HCT116 (cell line): ENCODE measurements around the gene GGACT. TPM values are rescaled to one million over a fixed set of nuclear protein-coding genes. Genes with fewer than 3 reads are reported as not detected.

Experiments
- ATAC-seq: fragments of 200-7000 bp; cut with Tn5 transposase; 2 replicates; pipeline ENCODE4 v1.9.1; 2020; ENCODE audit warnings: mild to moderate bottlenecking, moderate library complexity
- BruUV-seq: library from RNA; stranded (reverse); fragments of 400-500 nt; replicated peaks from 2 replicates; lab custom pipeline; 2021; lab: Mats Ljungman, UMichigan
- CTCF ChIA-PET: fragments of 300-600 bp; sonication (Branson Sonifier 250); formaldehyde crosslinking; loops from one replicate; lab custom pipeline; 2021; ENCODE audit warnings: antibody characterized with exemption; lab: Charles Lee
- POLR2A ChIA-PET: fragments of 300-600, 350-600 bp; sonication (Branson Sonifier 250); formaldehyde crosslinking; loops from one replicate; lab custom pipeline; 2021; ENCODE audit warnings: antibody characterized with exemption; lab: Charles Lee
- RAD21 ChIA-PET, 2 experiments: fragments of 300-600 bp; sonication (Branson Sonifier 250); formaldehyde crosslinking; loops; one replicate each; lab custom pipeline; 2023; ENCODE audit warnings: low total read pairs in 2 of 2; ENCODE audit not compliant: uncharacterized antibody in 2 of 2, unreplicated experiment in 2 of 2, low non-redundant PET in 1 of 2; lab: Charles Lee
- DNase-seq: peaks from one replicate; pipeline ENCODE4 v3.0.0-alpha.2; 2010; ENCODE audit warnings: low read depth, low spot score
- H2AFZ ChIP-seq: fragments of 200-600 bp; shearing (Covaris generic), sonication (generic); 2 replicates; pipeline ENCODE4 v1.6.1; 2017; ENCODE audit warnings: low read depth, mixed run types, mixed read lengths, antibody characterized with exemption, low read length; ENCODE audit not compliant: poor library complexity, severe bottlenecking
- H3K27ac ChIP-seq: 2 replicates; pipeline ENCODE4 v1.5.1; 2012; ENCODE audit warnings: low read depth, low read length
- H3K27me3 ChIP-seq: fragments of 200-600 bp; sonication (generic); 2 replicates; pipeline ENCODE4 v1.6.1; 2016; ENCODE audit warnings: mixed run types, low read length, mixed read lengths; ENCODE audit not compliant: insufficient read depth
- H3K36me3 ChIP-seq, 2 experiments: fragments of 200-500 bp in 1 of 2; fragments of 200-600 bp in 1 of 2; sonication (Bioruptor generic) in 1 of 2; sonication (generic) in 1 of 2; 2 replicates each; pipeline versions ENCODE4 v1.5.1 to v1.6.1; 2014 to 2016; ENCODE audit warnings: low read length in 2 of 2, inconsistent platforms in 1 of 2, mixed read lengths in 1 of 2, mixed run types in 1 of 2; ENCODE audit not compliant: insufficient read depth in 2 of 2, control insufficient read depth in 1 of 2
- H3K4me1 ChIP-seq, 2 experiments: fragments of 200-600 bp in 1 of 2; sonication (generic) in 1 of 2; 2 replicates each; pipeline versions ENCODE4 v1.5.1 to v1.6.1; 2012 to 2017; ENCODE audit warnings: low read length in 2 of 2, inconsistent platforms in 1 of 2, mild to moderate bottlenecking in 1 of 2, mixed read lengths in 1 of 2, mixed run types in 1 of 2, moderate library complexity in 1 of 2; ENCODE audit not compliant: insufficient read depth in 2 of 2, control insufficient read depth in 1 of 2
- H3K4me2 ChIP-seq: fragments of 200-600 bp; sonication (generic); 2 replicates; pipeline ENCODE4 v1.6.1; 2017; ENCODE audit warnings: mixed run types, low read length, mixed read lengths
- H3K4me3 ChIP-seq, 2 experiments: fragments of 200-600 bp in 1 of 2; sonication (generic) in 1 of 2; replicated peaks in 1 of 2; 2 replicates each; pipeline ENCODE4 v1.5.1; 2011 to 2016; ENCODE audit warnings: low read length in 2 of 2, control low read depth in 1 of 2, low read depth in 1 of 2, mild to moderate bottlenecking in 1 of 2, mixed read lengths in 1 of 2, mixed run types in 1 of 2
- H3K79me2 ChIP-seq: fragments of 200-600 bp; sonication (generic); 2 replicates; pipeline ENCODE4 v1.6.1; 2017; ENCODE audit warnings: mild to moderate bottlenecking, mixed run types, low read length, moderate library complexity, mixed read lengths; ENCODE audit not compliant: insufficient read depth
- H3K9ac ChIP-seq: fragments of 200-600 bp; sonication (generic); 2 replicates; pipeline ENCODE4 v1.6.1; 2016; ENCODE audit warnings: low read length, mixed read lengths
- H3K9me2 ChIP-seq: fragments of 200-600 bp; sonication (generic), shearing (Covaris generic); 2 replicates; pipeline ENCODE4 v1.6.1; 2017; ENCODE audit warnings: mixed run types, mild to moderate bottlenecking, moderate library complexity; ENCODE audit not compliant: insufficient read depth
- H3K9me3 ChIP-seq, 2 experiments: fragments of 200-500 bp in 1 of 2; fragments of 200-600 bp in 1 of 2; sonication (Bioruptor generic) in 1 of 2; sonication (generic) in 1 of 2; 2 replicates each; pipeline ENCODE4 v1.6.1; 2014 to 2017; ENCODE audit warnings: low read length in 2 of 2, mixed read lengths in 2 of 2, inconsistent platforms in 1 of 2, low read depth in 1 of 2, mild to moderate bottlenecking in 1 of 2, mixed run types in 1 of 2, moderate library complexity in 1 of 2; ENCODE audit not compliant: control insufficient read depth in 1 of 2, insufficient read depth in 1 of 2
- H4K20me1 ChIP-seq: fragments of 200-600 bp; sonication (generic), shearing (Covaris generic); 2 replicates; pipeline ENCODE4 v1.6.1; 2017; ENCODE audit warnings: mixed run types, mild to moderate bottlenecking, moderate library complexity; ENCODE audit not compliant: insufficient read depth
- ATF3 ChIP-seq: IDR thresholded peaks from 2 replicates; pipeline ENCODE4 v1.6.1; 2012
- CBX3 ChIP-seq: IDR thresholded peaks from 2 replicates; pipeline ENCODE4 v1.6.1; 2012; ENCODE audit warnings: low read depth
- EGR1 ChIP-seq: IDR thresholded peaks from 2 replicates; pipeline ENCODE4 v1.6.1; 2012; ENCODE audit warnings: low read depth
- EZH2 ChIP-seq: fragments of 200-600 bp; sonication (generic); IDR thresholded peaks from 2 replicates; pipeline ENCODE4 v1.6.1; 2017; ENCODE audit warnings: antibody characterized with exemption, mixed run types
- EZH2phosphoT487 ChIP-seq: fragments of 200-600 bp; IDR thresholded peaks from 2 replicates; pipeline ENCODE4 v1.6.1; 2018; ENCODE audit warnings: antibody characterized with exemption, borderline replicate concordance
- JUND ChIP-seq: IDR thresholded peaks from 2 replicates; pipeline ENCODE4 v1.6.1; 2012
- POLR2A ChIP-seq: IDR thresholded peaks from 2 replicates; pipeline ENCODE4 v1.7.0; 2011; ENCODE audit warnings: borderline replicate concordance; ENCODE audit not compliant: insufficient read depth, insufficient read length; ENCODE audit errors: extremely low read depth
- POLR2AphosphoS5 ChIP-seq: IDR thresholded peaks from 2 replicates; pipeline ENCODE4 v1.6.1; 2011; ENCODE audit warnings: mild to moderate bottlenecking, low read depth, low read length, moderate library complexity
- RAD21 ChIP-seq: IDR thresholded peaks from 2 replicates; pipeline ENCODE4 v1.6.1; 2012; ENCODE audit warnings: low read depth, mild to moderate bottlenecking
- SP1 ChIP-seq: IDR thresholded peaks from 2 replicates; pipeline ENCODE4 v1.6.1; 2012; ENCODE audit warnings: low read depth
- SRF ChIP-seq: IDR thresholded peaks from 2 replicates; pipeline ENCODE4 v1.6.1; 2012; ENCODE audit warnings: low read depth
- TCF7L2 ChIP-seq: IDR thresholded peaks from 2 replicates; pipeline ENCODE4 v1.7.0; 2011; ENCODE audit warnings: borderline replicate concordance, inconsistent platforms; ENCODE audit not compliant: insufficient read depth, insufficient read length; ENCODE audit errors: extremely low read depth
- YY1 ChIP-seq: IDR thresholded peaks from 2 replicates; pipeline ENCODE4 v1.6.1; 2011; ENCODE audit warnings: low read length, low read depth, moderate library complexity, mild to moderate bottlenecking; ENCODE audit not compliant: insufficient replicate concordance; ENCODE audit errors: extremely low read depth
- ZFX ChIP-seq: fragments of 450-650 bp; IDR thresholded peaks from 2 replicates; pipeline ENCODE4 v1.6.1; 2017
- intact Hi-C: fragments of 100-400 bp; cut with micrococcal nuclease; formaldehyde crosslinking; loops from 2 replicates; pipeline ENCODE4 v1.10.0; 2022
- total RNA-seq: library from RNA; stranded (reverse); gene quantifications from one replicate; pipeline ENCODE4 v1.2.1, GENCODE V29; 2021; ENCODE audit not compliant: unreplicated experiment
- TF ChIP-seq, protein P1 (sequence below): IDR thresholded peaks from 2 replicates; pipeline ENCODE4 v1.6.1; 2012

GGACT gene
- total RNA-seq, 1 experiment from 2014 or later = 5.0 TPM

DNA sequence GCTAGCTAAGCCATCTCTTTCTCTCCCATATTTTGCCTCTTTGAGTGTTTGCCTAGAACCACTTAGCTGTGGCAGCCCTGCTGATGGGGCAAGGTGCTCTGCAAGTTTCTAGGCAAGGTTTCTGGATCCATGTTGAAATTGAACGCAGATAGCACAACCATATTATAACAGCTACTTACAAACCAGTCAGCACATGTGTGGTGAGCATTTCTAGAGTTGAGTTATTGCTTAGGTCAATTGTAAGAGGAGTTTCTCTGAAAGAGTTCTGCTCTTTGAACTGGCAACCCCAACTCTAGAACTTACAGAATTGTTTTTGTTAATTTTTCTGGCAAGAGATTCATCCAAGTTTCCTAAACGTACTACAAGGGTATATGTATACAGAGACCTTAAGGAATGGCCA is 103.3 kb downstream of the GGACT start:
- Histone ChIP-seq H3K4me2 (no peak overlapping the region), H3K9me3 (no peaks in the 10 kb centered on the region), H3K9me2 (no peaks in the 10 kb centered on the region), H3K79me2 (no peaks in the 10 kb centered on the region), H4K20me1 (no peaks in the 10 kb centered on the region), H3K4me3 (no peak overlapping the region), H3K36me3 (no peaks in the 10 kb centered on the region), H3K9ac (no peak overlapping the region), H3K27ac (no peak overlapping the region), H3K4me1 (peaks cover 7 to 10% of the 10 kb centered on the region in 2 experiments; a peak in 3 of 4 replicates), H3K27me3 (no peaks in the 10 kb centered on the region), H2AFZ (no peak overlapping the region)
- DNase-seq (no peak), ATAC-seq (no peak)
- ChIA-PET POLR2A (no interaction called here), RAD21 (no interaction called here), CTCF (no interaction called here)
- TF ChIP-seq ZFX (no peak), SP1 (no peak), POLR2A (no peak), CBX3 (no peak), EGR1 (no peak), POLR2AphosphoS5 (no peak), JUND (no peak)
- intact Hi-C loops = no loop called here
- no TSS peak for BruUV-seq

DNA sequence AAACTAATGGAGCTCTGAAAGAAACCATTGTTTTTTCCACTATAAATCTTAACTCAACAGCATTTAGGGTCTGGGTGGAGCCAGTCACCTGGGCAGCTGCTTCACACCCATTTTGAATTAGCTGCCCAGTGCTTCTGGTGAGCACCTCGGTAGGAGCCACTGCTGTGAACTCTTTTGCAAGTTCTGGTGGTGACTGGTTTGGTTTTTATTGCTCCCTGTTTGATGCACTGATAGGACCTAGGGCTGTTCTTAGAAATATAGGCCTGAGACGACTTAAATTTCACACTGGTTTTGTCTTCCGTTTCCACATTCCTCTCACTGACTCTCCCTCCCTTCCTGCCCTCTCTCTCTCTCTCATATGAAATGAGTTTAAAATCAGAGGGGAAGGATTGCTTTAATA is 103.9 kb downstream of the GGACT start:
- ChIA-PET CTCF (no interaction called here), POLR2A (no interaction called here), RAD21 (no interaction called here)
- DNase-seq (no peak), ATAC-seq (no peak)
- no peaks in the 10 kb centered on the region for H3K36me3 ChIP-seq
- BruUV-seq = no TSS peak
- no peaks in the 10 kb centered on the region for H3K27me3 ChIP-seq
- H3K9me2 ChIP-seq = no peaks in the 10 kb centered on the region
- TF ChIP-seq, protein P1, sequence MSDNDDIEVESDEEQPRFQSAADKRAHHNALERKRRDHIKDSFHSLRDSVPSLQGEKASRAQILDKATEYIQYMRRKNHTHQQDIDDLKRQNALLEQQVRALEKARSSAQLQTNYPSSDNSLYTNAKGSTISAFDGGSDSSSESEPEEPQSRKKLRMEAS = no peak
- TF ChIP-seq ZFX (no peak), EZH2 (no peak), TCF7L2 (no peak), RAD21 (no peak), YY1 (no peak), ATF3 (no peak), SP1 (no peak), SRF (no peak), EZH2phosphoT487 (no peak)
- H3K9me3 ChIP-seq = no peaks in the 10 kb centered on the region
- peaks cover 1 to 5% of the 10 kb centered on the region in 2 experiments; a peak in 3 of 4 replicates for H3K4me1 ChIP-seq
- no peak overlapping the region for H3K4me2 ChIP-seq
- H2AFZ ChIP-seq = no peak overlapping the region
- no peaks in the 10 kb centered on the region for H4K20me1 ChIP-seq
- no peak overlapping the region for H3K27ac ChIP-seq
- intact Hi-C loops = no loop called here
- H3K9ac ChIP-seq = no peak overlapping the region
- no peaks in the 10 kb centered on the region for H3K79me2 ChIP-seq
- H3K4me3 ChIP-seq = no peak overlapping the region
